Measurements from ENCODE around the gene VPS54.

- TF ChIP-seq POLR2AphosphoS5 (IDR thresholded peaks at IDR 0.05; ENCODE audit: low read depth, low read length) (no peak), POLR2A (IDR thresholded peaks at IDR 0.05; ENCODE audit: low read depth, low read length) (no peak), POU2F2 (IDR thresholded peaks at IDR 0.05; ENCODE audit: low read depth, low read length) (no peak), TAF1 (IDR thresholded peaks at IDR 0.05; ENCODE audit: low read depth, low read length) (no peak), PAX5 (IDR thresholded peaks at IDR 0.05; ENCODE audit: insufficient read depth, low read length, severe bottlenecking) (no peak)
These were observed 18.4 kb downstream of the VPS54 start for GRCh38 chr2:64000630-64001381.
